Nephron progenitor cell (in vitro differentiated cells): ENCODE results near the gene KRTAP5-8.

ENCODE experiments used
- DNase-seq: peaks from one replicate; pipeline ENCODE4 v3.0.0; 2021
- H3K27ac Mint-ChIP-seq: 2 replicates; pipeline ENCODE4 v1.8.0; 2021; ENCODE audit warnings: mild to moderate bottlenecking, moderate library complexity, mixed read lengths
- H3K27me3 Mint-ChIP-seq: 2 replicates; pipeline ENCODE4 v1.8.0; 2021; ENCODE audit warnings: mild to moderate bottlenecking, low read depth, mixed read lengths; ENCODE audit not compliant: poor library complexity
- H3K36me3 Mint-ChIP-seq: 2 replicates; pipeline ENCODE4 v1.8.0; 2021; ENCODE audit warnings: low read depth, mixed read lengths
- H3K4me1 Mint-ChIP-seq: 2 replicates; pipeline ENCODE4 v1.8.0; 2021; ENCODE audit warnings: mixed read lengths
- H3K4me3 Mint-ChIP-seq: 2 replicates; pipeline ENCODE4 v1.8.0; 2021; ENCODE audit warnings: mild to moderate bottlenecking, moderate library complexity, mixed read lengths
- H3K9me3 Mint-ChIP-seq: 2 replicates; pipeline ENCODE4 v1.8.0; 2021; ENCODE audit warnings: mild to moderate bottlenecking, moderate library complexity, mixed read lengths
- TF ChIP-seq, protein P1 (sequence below): fragments of 200-600 bp; sonication (generic); IDR thresholded peaks from 2 replicates; pipeline ENCODE4 v1.5.0; 2021; ENCODE audit warnings: antibody characterized with exemption

The KRTAP5-8 gene

DNA sequence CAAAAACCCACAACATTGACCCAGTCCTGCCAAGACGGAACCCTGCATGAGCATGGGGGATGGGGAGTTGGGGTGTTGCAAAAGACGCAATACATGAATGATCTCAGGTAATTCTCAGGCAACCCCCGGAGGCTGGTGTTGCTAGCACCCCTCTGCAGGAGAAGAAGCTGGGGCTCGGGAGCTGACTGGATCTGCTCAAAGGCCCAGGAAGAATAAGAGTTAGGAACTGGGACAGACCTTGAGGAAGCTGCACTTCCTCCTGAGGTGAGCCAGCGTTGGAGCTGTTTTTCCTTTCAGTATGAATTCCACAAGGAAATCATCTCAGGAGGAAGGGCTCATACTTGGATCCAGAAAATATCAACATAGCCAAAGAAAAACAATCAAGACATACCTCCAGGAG lies 10.3 kb downstream of the KRTAP5-8 start, which contains the start of gene KRTAP5-9:
TSS of gene KRTAP5-9 (plus strand) at position 301 of the 400 bp plus-strand sequence. CDS start 238 bp downstream, outside the sequence.
- no peaks in the 10 kb centered on the region for H3K36me3 Mint-ChIP-seq
- no peak within 1 kb of the TSS for H3K4me3 Mint-ChIP-seq
- no peak within 1 kb of the TSS for H3K27ac Mint-ChIP-seq
- TF ChIP-seq, protein P1, sequence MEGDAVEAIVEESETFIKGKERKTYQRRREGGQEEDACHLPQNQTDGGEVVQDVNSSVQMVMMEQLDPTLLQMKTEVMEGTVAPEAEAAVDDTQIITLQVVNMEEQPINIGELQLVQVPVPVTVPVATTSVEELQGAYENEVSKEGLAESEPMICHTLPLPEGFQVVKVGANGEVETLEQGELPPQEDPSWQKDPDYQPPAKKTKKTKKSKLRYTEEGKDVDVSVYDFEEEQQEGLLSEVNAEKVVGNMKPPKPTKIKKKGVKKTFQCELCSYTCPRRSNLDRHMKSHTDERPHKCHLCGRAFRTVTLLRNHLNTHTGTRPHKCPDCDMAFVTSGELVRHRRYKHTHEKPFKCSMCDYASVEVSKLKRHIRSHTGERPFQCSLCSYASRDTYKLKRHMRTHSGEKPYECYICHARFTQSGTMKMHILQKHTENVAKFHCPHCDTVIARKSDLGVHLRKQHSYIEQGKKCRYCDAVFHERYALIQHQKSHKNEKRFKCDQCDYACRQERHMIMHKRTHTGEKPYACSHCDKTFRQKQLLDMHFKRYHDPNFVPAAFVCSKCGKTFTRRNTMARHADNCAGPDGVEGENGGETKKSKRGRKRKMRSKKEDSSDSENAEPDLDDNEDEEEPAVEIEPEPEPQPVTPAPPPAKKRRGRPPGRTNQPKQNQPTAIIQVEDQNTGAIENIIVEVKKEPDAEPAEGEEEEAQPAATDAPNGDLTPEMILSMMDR: no peak
- H3K4me1 Mint-ChIP-seq: peaks cover 24% of the 10 kb centered on the region
- no peak for DNase-seq
- peaks cover 30% of the 10 kb centered on the region for H3K27me3 Mint-ChIP-seq
- peaks cover 18% of the 10 kb centered on the region for H3K9me3 Mint-ChIP-seq

DNA sequence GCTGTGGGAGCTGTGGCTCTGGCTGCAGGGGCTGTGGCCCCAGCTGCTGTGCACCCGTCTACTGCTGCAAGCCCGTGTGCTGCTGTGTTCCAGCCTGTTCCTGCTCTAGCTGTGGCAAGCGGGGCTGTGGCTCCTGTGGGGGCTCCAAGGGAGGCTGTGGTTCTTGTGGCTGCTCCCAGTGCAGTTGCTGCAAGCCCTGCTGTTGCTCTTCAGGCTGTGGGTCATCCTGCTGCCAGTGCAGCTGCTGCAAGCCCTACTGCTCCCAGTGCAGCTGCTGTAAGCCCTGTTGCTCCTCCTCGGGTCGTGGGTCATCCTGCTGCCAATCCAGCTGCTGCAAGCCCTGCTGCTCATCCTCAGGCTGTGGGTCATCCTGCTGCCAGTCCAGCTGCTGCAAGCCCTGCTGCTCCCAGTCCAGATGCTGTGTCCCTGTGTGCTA lies 10.9 kb downstream of the KRTAP5-8 start:
- Mint-ChIP-seq H3K27ac (no peak overlapping the region), H3K4me1 (peaks cover 18% of the 10 kb centered on the region), H3K9me3 (peaks cover 18% of the 10 kb centered on the region), H3K27me3 (peaks cover 30% of the 10 kb centered on the region), H3K4me3 (no peak overlapping the region), H3K36me3 (no peaks in the 10 kb centered on the region)
- TF ChIP-seq, protein P1: no peak
- DNase-seq: no peak

GRCh38 chr11:71551711-71552110 lies 13.9 kb downstream of the KRTAP5-8 start:
- DNase-seq: no peak
- Mint-ChIP-seq H3K4me1 (no peaks in the 10 kb centered on the region), H3K9me3 (peaks cover 5% of the 10 kb centered on the region), H3K27ac (no peak overlapping the region), H3K27me3 (peaks cover 30% of the 10 kb centered on the region), H3K4me3 (no peak overlapping the region), H3K36me3 (no peaks in the 10 kb centered on the region)
- TF ChIP-seq, protein P1: no peak

GRCh38 chr11:71554996-71555395 lies 17.2 kb downstream of the KRTAP5-8 start:
- Mint-ChIP-seq H3K36me3 (no peaks in the 10 kb centered on the region), H3K27me3 (peaks cover 14% of the 10 kb centered on the region), H3K4me3 (no peak overlapping the region), H3K27ac (no peak overlapping the region), H3K4me1 (no peaks in the 10 kb centered on the region), H3K9me3 (peaks cover 28% of the 10 kb centered on the region)
- TF ChIP-seq, protein P1: no peak
- no peak for DNase-seq

GRCh38 chr11:71555508-71555907 lies 17.7 kb downstream of the KRTAP5-8 start:
- TF ChIP-seq, protein P1: no peak

DNA sequence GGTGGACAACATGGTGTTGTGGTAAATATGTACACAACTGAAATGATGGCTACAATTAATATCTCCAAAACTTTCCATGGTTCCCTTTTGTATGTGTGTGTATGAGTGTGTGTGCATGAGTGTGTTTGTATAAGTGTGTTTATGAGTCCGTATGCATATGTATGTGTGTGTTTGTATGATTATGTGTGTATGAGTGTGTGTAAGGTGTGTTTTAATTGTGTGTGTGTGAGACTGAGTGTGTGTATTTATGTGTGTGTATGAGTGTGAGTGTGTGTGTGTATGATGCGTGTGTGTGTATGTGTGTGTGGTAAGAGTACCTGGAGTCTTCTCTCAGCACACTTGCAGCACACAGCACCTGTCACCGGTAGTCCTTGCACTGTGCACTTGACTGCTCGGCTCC lies 18.2 kb downstream of the KRTAP5-8 start:
- H3K27me3 Mint-ChIP-seq: peaks cover 10% of the 10 kb centered on the region
- no peaks in the 10 kb centered on the region for H3K4me1 Mint-ChIP-seq
- TF ChIP-seq, protein P1: no peak
- no peaks in the 10 kb centered on the region for H3K36me3 Mint-ChIP-seq
- no peak overlapping the region for H3K4me3 Mint-ChIP-seq
- no peak overlapping the region for H3K27ac Mint-ChIP-seq
- peaks cover 37% of the 10 kb centered on the region for H3K9me3 Mint-ChIP-seq
- DNase-seq: no peak

More at GRCh38 chr11:71555508-71555907, 17.7 kb downstream of the KRTAP5-8 start:
- H3K4me1 Mint-ChIP-seq: no peaks in the 10 kb centered on the region
- H3K36me3 Mint-ChIP-seq: no peaks in the 10 kb centered on the region
- peaks cover 13% of the 10 kb centered on the region for H3K27me3 Mint-ChIP-seq
- H3K27ac Mint-ChIP-seq: no peak overlapping the region
- no peak overlapping the region for H3K4me3 Mint-ChIP-seq
- H3K9me3 Mint-ChIP-seq: peaks cover 33% of the 10 kb centered on the region
- DNase-seq: no peak
